Measurements from ENCODE around the gene RPS26. TPM values are rescaled to one million over a fixed set of nuclear protein-coding genes. Genes with fewer than 3 reads are reported as not detected.

Gene RPS26
- total and polyA plus RNA-seq, 2 of the 13 experiments (the other 11 are each of a cell fraction or from before 2014, with no cell fraction given), result 150 to 421 TPM

GRCh38 chr12:56078427-56078826, 36.7 kb downstream of the RPS26 start (continued):
- TF ChIP-seq ZGPAT (CRISPR knock-in tag; IDR thresholded peaks at IDR 0.05) (no peak), ZNF883 (CRISPR knock-in tag; IDR thresholded peaks at IDR 0.05; ENCODE audit: not compliant biosample characterization) (no peak), FOXO4 (CRISPR knock-in tag; conservative IDR thresholded peaks at IDR 0.05) (no peak), HNRNPL (IDR thresholded peaks at IDR 0.05; ENCODE audit: low read depth, low read length) (no peak), HNF1A (IDR thresholded peaks at IDR 0.05; ENCODE audit: low read depth) (no peak), HNF1A (CRISPR knock-in tag; IDR thresholded peaks at IDR 0.05; ENCODE audit: borderline replicate concordance) (no peak), ZBTB2 (CRISPR knock-in tag; IDR thresholded peaks at IDR 0.05; ENCODE audit: low read depth) (no peak), CBX1 (IDR thresholded peaks at IDR 0.05; ENCODE audit: low read depth) (no peak), ATF1 (CRISPR knock-in tag; IDR thresholded peaks at IDR 0.05) (no peak), NAIF1 (CRISPR knock-in tag; IDR thresholded peaks at IDR 0.05; ENCODE audit: borderline replicate concordance) (no peak), CSRNP2 (CRISPR knock-in tag; conservative IDR thresholded peaks at IDR 0.05; ENCODE audit: low read depth) (no peak), ZNF362 (CRISPR knock-in tag; IDR thresholded peaks at IDR 0.05; ENCODE audit: borderline replicate concordance) (no peak), ZNF235 (CRISPR knock-in tag; IDR thresholded peaks at IDR 0.05; ENCODE audit: borderline replicate concordance) (no peak)
